Lower leg skin (tissue), 3 donors: ENCODE results near the gene CXCL5.

Experiments used
- POLR2A ChIP-seq, 2 donors: fragments of 450-650 bp; IDR thresholded peaks; one replicate each; pipeline ENCODE4 v1.6.1; 2016 to 2017; ENCODE audit warnings: antibody characterized with exemption in 2 of 2, mild to moderate bottlenecking in 1 of 2, moderate library complexity in 1 of 2
- TF ChIP-seq, protein P1 (sequence below), 3 donors: fragments of 450-650 bp; IDR thresholded peaks; one replicate each; pipeline ENCODE4 v1.5.1; 2016; ENCODE audit warnings: antibody characterized with exemption in 3 of 3, mild to moderate bottlenecking in 3 of 3, moderate library complexity in 2 of 3

DNA sequence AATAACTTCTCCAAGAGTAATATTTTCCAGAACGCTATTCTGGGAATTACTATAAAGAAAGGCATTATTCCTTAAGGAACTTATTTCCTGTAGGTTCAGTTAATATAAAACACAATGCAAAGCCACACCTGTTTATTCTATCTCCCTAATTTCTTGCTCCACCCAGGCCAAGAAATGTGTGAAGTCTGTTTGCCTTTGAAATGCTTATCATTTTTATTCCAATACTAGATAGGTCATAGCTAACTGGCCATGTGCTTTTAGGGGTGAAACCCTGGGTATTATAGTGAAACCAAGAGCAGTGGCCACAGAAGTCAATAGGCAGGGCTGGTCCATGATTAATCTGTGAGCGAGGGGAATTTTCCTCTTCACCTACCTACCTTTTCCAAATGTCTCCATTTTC is 25.2 kb upstream of the CXCL5 start:
- TF ChIP-seq, protein P1, sequence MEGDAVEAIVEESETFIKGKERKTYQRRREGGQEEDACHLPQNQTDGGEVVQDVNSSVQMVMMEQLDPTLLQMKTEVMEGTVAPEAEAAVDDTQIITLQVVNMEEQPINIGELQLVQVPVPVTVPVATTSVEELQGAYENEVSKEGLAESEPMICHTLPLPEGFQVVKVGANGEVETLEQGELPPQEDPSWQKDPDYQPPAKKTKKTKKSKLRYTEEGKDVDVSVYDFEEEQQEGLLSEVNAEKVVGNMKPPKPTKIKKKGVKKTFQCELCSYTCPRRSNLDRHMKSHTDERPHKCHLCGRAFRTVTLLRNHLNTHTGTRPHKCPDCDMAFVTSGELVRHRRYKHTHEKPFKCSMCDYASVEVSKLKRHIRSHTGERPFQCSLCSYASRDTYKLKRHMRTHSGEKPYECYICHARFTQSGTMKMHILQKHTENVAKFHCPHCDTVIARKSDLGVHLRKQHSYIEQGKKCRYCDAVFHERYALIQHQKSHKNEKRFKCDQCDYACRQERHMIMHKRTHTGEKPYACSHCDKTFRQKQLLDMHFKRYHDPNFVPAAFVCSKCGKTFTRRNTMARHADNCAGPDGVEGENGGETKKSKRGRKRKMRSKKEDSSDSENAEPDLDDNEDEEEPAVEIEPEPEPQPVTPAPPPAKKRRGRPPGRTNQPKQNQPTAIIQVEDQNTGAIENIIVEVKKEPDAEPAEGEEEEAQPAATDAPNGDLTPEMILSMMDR (IDR thresholded peaks at IDR 0.05): no peak
- no peak for TF ChIP-seq POLR2A (IDR thresholded peaks at IDR 0.05)
